GM12865 (cell line): Measurements from ENCODE around the gene GPR62.

ENCODE experiments used
- DNase-seq: peaks from one replicate; pipeline ENCODE4 v3.0.0; 2010; ENCODE audit warnings: low read depth
- H3K4me3 ChIP-seq: 2 replicates; pipeline ENCODE4 v1.5.1; 2011; ENCODE audit warnings: mild to moderate bottlenecking, low read depth, low read length, control low read depth
- CTCF ChIP-seq: IDR thresholded peaks from 2 replicates; pipeline ENCODE4 v1.5.1; 2011; ENCODE audit warnings: low read length, control low read depth, low read depth, inconsistent platforms; ENCODE audit not compliant: insufficient read depth; ENCODE audit errors: missing control alignments

Gene GPR62

GRCh38 chr3:51929420-51930003 is 25.7 kb upstream of the GPR62 start:
- H3K4me3 ChIP-seq, result no peak overlapping the region
- no peak for TF ChIP-seq CTCF
- DNase-seq, result no peak

- no peak for TF ChIP-seq CTCF
- no peak for DNase-seq
- H3K4me3 ChIP-seq, result no peak overlapping the region
Observed at GRCh38 chr3:51930439-51930838, 24.7 kb upstream of the GPR62 start.

- no peak for DNase-seq
- H3K4me3 ChIP-seq, result no peak overlapping the region
- no peak for TF ChIP-seq CTCF
Observed at GRCh38 chr3:51931756-51932155, 23.4 kb upstream of the GPR62 start.

- no peak overlapping the region for H3K4me3 ChIP-seq
- no peak for DNase-seq
- TF ChIP-seq CTCF, result no peak
Observed at GRCh38 chr3:51932471-51933370, 22.5 kb upstream of the GPR62 start.

GRCh38 chr3:51933471-51934138 is 21.6 kb upstream of the GPR62 start:
- TF ChIP-seq CTCF, result no peak
- DNase-seq, result no peak
- no peak overlapping the region for H3K4me3 ChIP-seq

- H3K4me3 ChIP-seq, result no peak overlapping the region
- no peak for TF ChIP-seq CTCF
- no peak for DNase-seq
Observed at GRCh38 chr3:51934139-51934850, 20.9 kb upstream of the GPR62 start.
